Measurements from ENCODE around the gene SHD. TPM values are rescaled to one million over a fixed set of nuclear protein-coding genes. Genes with fewer than 3 reads are reported as not detected.

Gene SHD
- total and polyA plus RNA-seq, 2 of the 8 experiments (the other 6 are each of a cell fraction or from before 2014, with no cell fraction given): 5.8 to 10.7 TPM

GRCh38 chr19:4295972-4296771, 17.1 kb downstream of the SHD start:
- H4K20me1 ChIP-seq (replicated peaks in 1 of 2; ENCODE audit: control insufficient read depth in 1 of 2, insufficient read depth in 2 of 2, low read length in 2 of 2): no peaks in the 10 kb centered on the region
- no peak overlapping the region for H2AK5ac ChIP-seq (ENCODE audit: low read depth, low read length)
- no peak overlapping the region for H4K5ac ChIP-seq (ENCODE audit: insufficient read length, low read depth, low read length)
- no peak overlapping the region for H2BK15ac ChIP-seq (ENCODE audit: low read length)
- no peaks in the 10 kb centered on the region for H3K79me1 ChIP-seq (ENCODE audit: low read depth, low read length)
- H2BK12ac ChIP-seq (ENCODE audit: low read depth, low read length): no peak overlapping the region
- no peak overlapping the region for H4K91ac ChIP-seq (replicated peaks; ENCODE audit: insufficient read length, low read length)
- no peak overlapping the region for H3K4me2 ChIP-seq (ENCODE audit: insufficient read depth in 1 of 2, low read depth in 2 of 2, low read length in 2 of 2)
- H3K27me3 ChIP-seq (replicated peaks in 1 of 4; ENCODE audit: control insufficient read depth in 3 of 4, extremely low read depth in 1 of 4, insufficient read depth in 3 of 4, low read length in 3 of 4): no peaks in the 10 kb centered on the region
- CTCF ChIA-PET (ENCODE audit: partially characterized antibody): interaction anchor here (0.8 to 4.9 kb wide), 11 partner anchors 8 to 229 kb away, joined by 3 to 47 read pairs (median 3); partner anchors contain the start of gene MPND
- H3K14ac ChIP-seq (ENCODE audit: insufficient read length): no peak overlapping the region
- H3K4me3 ChIP-seq (ENCODE audit: extremely low read depth in 1 of 4, insufficient read depth in 2 of 4, low read depth in 3 of 4, low read length in 4 of 4): no peak overlapping the region
- no peaks in the 10 kb centered on the region for H3K9me3 ChIP-seq (ENCODE audit: insufficient read depth in 2 of 2, low read depth in 1 of 2, low read length in 1 of 2)
- H3K18ac ChIP-seq (ENCODE audit: extremely low read depth, low read length): no peak overlapping the region
- H2BK120ac ChIP-seq (replicated peaks; ENCODE audit: low read depth, low read length): no peak overlapping the region
- H3K56ac ChIP-seq (replicated peaks; ENCODE audit: insufficient read length, low read depth, low read length): no peak overlapping the region
- no peak overlapping the region for H2BK5ac ChIP-seq (ENCODE audit: low read depth, low read length)
- no peak overlapping the region for H3K4ac ChIP-seq (replicated peaks; ENCODE audit: insufficient read length, low read depth, low read length)
- no peak overlapping the region for H3K23ac ChIP-seq (ENCODE audit: insufficient read length)
- no peaks in the 10 kb centered on the region for H3K23me2 ChIP-seq (ENCODE audit: low read depth, low read length)
- no peaks in the 10 kb centered on the region for H3K36me3 ChIP-seq (ENCODE audit: control insufficient read depth in 2 of 4, insufficient read depth in 4 of 4, low read length in 3 of 4)
- no peak for FAIRE-seq
- no peaks in the 10 kb centered on the region for H3K79me2 ChIP-seq (ENCODE audit: control insufficient read depth in 1 of 2, insufficient read depth in 2 of 2, low read length in 2 of 2)
- no peak overlapping the region; the same call in 1 of the 2 replicates for H4K8ac ChIP-seq (ENCODE audit: extremely low read depth, insufficient read depth, low read length)
- no peak overlapping the region for H3K9ac ChIP-seq (replicated peaks in 1 of 4; ENCODE audit: extremely low read depth in 1 of 4, low read depth in 3 of 4, low read length in 3 of 4)
- no peak overlapping the region for H3K27ac ChIP-seq (ENCODE audit: low read depth, low read length)
- no peak overlapping the region for H2BK20ac ChIP-seq (ENCODE audit: low read length)
- no peak for DNase-seq (ENCODE audit: low read depth in 1 of 2, low spot score in 2 of 2)
- 66% methylated on average over 14 of the region's 14 CpGs; no CpG with 5 or more reads in 1 of the 2 experiments for WGBS, 2 experiments (ENCODE audit: extremely low coverage in 1 of 2, insufficient coverage in 1 of 2, insufficient read length in 1 of 2, insufficient replicate concordance in 2 of 2, low coverage in 1 of 2, low lambda C conversion rate in 2 of 2, missing lambda C conversion rate in 1 of 2)
- POLR2A ChIA-PET (ENCODE audit: partially characterized antibody): interaction anchor here (0.6 to 1.4 kb wide), 6 partner anchors 12 to 144 kb away, joined by 3 to 6 read pairs (median 3); no protein-coding TSS in a partner anchor
- TF ChIP-seq EGR1 (IDR thresholded peaks at IDR 0.05; ENCODE audit: borderline replicate concordance, low read depth, low read length) (no peak), MAX (IDR thresholded peaks at IDR 0.05) (peak; percentile 65), ASH2L (IDR thresholded peaks at IDR 0.05; ENCODE audit: low read length) (no peak), SIRT6 (IDR thresholded peaks at IDR 0.05; ENCODE audit: low read length) (no peak), ZNF274 (IDR thresholded peaks at IDR 0.05; ENCODE audit: borderline replicate concordance, extremely low read depth, low read length) (no peak), KDM1A (IDR thresholded peaks at IDR 0.05; ENCODE audit: borderline replicate concordance, low read length) (peak; percentile 96), SIN3A (conservative IDR thresholded peaks at IDR 0.05 in 1 of 2, IDR thresholded peaks at IDR 0.05 in 1 of 2; ENCODE audit: low read depth in 1 of 2, low read length in 2 of 2) (0 out of 4 replicates have a peak, but pooled peaks of 1 of the 2 experiments have one; percentile 6)
- peaks cover 0 to 10% (median 1%) of the 10 kb centered on the region in 4 experiments; a peak in 4 of 7 replicates for H3K4me1 ChIP-seq (replicated peaks in 1 of 4; ENCODE audit: control insufficient read depth in 3 of 4, insufficient read depth in 4 of 4, low read length in 3 of 4)
- no peak overlapping the region for H2AFZ ChIP-seq (ENCODE audit: low read length)
